IMR-90 (cell line): ENCODE data around the gene PRKAG2.

ENCODE experiments used
- CEBPB ChIP-seq: IDR thresholded peaks from 2 replicates; pipeline ENCODE4 v1.6.1; 2012; ENCODE audit warnings: low read depth, low read length, improper control_type of control experiment
- CHD1 ChIP-seq: IDR thresholded peaks from 2 replicates; pipeline ENCODE4 v1.6.1; 2012; ENCODE audit warnings: low read depth, low read length, improper control_type of control experiment
- FOS ChIP-seq: fragments of 150-350 bp; IDR thresholded peaks from 2 replicates; pipeline ENCODE4 v1.6.1; 2016; ENCODE audit warnings: low read depth, low read length
- MAZ ChIP-seq: IDR thresholded peaks from 2 replicates; pipeline ENCODE4 v1.6.1; 2012; ENCODE audit warnings: low read depth, mild to moderate bottlenecking, low read length, improper control_type of control experiment, moderate library complexity, borderline replicate concordance
- POLR2A ChIP-seq: IDR thresholded peaks from 2 replicates; pipeline ENCODE4 v1.6.1; 2012; ENCODE audit warnings: mild to moderate bottlenecking, low read depth, low read length
- RFX5 ChIP-seq: IDR thresholded peaks from 2 replicates; pipeline ENCODE4 v1.8.0; 2012; ENCODE audit warnings: low read depth, mild to moderate bottlenecking, low read length, moderate library complexity
- SMC3 ChIP-seq: fragments of 150-350 bp; IDR thresholded peaks from 2 replicates; pipeline ENCODE4 v1.6.1; 2016; ENCODE audit warnings: low read depth, mild to moderate bottlenecking, antibody characterized with exemption, low read length, moderate library complexity
- TF ChIP-seq, protein P1 (sequence below): conservative IDR thresholded peaks from 2 replicates; pipeline ENCODE4 v1.5.1; 2012; ENCODE audit warnings: mild to moderate bottlenecking, low read depth, low read length, improper control_type of control experiment
- TF ChIP-seq, protein P2 (sequence below): fragments of 150-350 bp; IDR thresholded peaks from 2 replicates; pipeline ENCODE4 v1.6.1; 2017; ENCODE audit warnings: mild to moderate bottlenecking, antibody characterized with exemption, low read length, low read depth

DNA sequence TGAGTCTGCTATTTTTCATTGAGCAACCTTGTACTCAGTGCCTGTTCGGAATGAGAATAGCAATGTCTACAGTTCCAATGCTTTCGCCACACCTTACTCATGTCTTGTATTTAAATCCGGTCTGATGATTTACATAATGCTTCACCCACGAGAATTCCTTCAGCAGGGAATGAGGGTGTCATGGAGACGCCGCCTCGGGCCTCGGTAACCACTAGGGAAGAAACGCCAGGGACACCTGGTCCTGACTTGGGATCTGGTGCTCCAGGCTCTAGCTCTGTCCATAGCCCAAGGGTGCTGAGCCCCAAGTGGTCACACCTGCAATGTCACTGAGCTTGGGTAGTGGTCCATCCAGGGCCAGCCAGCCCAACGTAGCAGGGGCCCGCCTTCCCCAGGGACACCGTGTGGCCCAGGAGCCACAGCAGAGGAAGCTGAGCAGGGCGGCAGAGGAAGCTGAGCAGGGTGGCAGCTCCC, 37.4 kb downstream of the PRKAG2 start:
- TF ChIP-seq, protein P1, sequence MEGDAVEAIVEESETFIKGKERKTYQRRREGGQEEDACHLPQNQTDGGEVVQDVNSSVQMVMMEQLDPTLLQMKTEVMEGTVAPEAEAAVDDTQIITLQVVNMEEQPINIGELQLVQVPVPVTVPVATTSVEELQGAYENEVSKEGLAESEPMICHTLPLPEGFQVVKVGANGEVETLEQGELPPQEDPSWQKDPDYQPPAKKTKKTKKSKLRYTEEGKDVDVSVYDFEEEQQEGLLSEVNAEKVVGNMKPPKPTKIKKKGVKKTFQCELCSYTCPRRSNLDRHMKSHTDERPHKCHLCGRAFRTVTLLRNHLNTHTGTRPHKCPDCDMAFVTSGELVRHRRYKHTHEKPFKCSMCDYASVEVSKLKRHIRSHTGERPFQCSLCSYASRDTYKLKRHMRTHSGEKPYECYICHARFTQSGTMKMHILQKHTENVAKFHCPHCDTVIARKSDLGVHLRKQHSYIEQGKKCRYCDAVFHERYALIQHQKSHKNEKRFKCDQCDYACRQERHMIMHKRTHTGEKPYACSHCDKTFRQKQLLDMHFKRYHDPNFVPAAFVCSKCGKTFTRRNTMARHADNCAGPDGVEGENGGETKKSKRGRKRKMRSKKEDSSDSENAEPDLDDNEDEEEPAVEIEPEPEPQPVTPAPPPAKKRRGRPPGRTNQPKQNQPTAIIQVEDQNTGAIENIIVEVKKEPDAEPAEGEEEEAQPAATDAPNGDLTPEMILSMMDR: no peak
- no peak for TF ChIP-seq CEBPB
- no peak for TF ChIP-seq SMC3
- no peak for TF ChIP-seq CHD1
- TF ChIP-seq RFX5: no peak
- no peak for TF ChIP-seq MAZ
- TF ChIP-seq FOS: no peak
- no peak for TF ChIP-seq POLR2A
- TF ChIP-seq, protein P2, sequence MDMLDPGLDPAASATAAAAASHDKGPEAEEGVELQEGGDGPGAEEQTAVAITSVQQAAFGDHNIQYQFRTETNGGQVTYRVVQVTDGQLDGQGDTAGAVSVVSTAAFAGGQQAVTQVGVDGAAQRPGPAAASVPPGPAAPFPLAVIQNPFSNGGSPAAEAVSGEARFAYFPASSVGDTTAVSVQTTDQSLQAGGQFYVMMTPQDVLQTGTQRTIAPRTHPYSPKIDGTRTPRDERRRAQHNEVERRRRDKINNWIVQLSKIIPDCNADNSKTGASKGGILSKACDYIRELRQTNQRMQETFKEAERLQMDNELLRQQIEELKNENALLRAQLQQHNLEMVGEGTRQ: no peak
